ENCODE measurements around the gene LYZ.

DNA sequence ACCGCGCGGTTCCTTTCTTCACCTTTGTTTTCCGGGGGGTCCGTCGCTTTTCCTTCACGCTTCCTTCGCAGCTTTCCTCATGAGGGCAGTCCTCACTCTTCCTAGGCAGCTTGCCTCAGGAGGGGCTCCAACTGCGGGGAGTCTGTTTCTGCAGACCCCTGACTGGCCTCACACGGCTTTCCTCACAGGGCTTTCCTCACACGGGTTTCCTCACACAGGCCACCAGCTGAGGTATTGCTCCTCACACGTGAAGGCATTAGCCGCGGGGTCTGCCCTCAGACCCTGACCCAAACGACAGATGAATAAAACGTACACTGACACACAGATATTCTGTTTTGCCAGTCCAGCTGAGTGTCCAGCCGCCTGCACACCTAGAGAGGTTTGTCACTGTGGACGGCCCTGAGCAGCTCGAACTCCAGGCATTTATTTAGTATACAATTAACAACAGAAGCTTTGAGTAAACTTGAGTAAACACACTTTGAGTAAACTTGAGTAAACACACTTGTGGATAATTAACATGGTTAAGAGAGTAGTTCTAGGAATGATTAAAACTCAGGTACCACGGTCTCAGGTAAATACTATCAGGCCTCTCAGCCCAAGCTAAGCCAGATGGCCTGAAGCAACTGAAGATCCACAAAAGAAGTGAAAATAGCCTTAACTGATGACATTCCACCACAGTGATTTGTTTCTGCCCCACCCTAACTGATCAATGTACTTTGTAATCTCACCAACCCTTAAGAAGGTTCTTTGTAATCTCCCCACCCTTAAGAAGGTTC, 16.1 kb upstream of the LYZ start:
- no peak for TF ChIP-seq POLR2AphosphoS5 (IDR thresholded peaks at IDR 0.05)
- TF ChIP-seq, protein P1, sequence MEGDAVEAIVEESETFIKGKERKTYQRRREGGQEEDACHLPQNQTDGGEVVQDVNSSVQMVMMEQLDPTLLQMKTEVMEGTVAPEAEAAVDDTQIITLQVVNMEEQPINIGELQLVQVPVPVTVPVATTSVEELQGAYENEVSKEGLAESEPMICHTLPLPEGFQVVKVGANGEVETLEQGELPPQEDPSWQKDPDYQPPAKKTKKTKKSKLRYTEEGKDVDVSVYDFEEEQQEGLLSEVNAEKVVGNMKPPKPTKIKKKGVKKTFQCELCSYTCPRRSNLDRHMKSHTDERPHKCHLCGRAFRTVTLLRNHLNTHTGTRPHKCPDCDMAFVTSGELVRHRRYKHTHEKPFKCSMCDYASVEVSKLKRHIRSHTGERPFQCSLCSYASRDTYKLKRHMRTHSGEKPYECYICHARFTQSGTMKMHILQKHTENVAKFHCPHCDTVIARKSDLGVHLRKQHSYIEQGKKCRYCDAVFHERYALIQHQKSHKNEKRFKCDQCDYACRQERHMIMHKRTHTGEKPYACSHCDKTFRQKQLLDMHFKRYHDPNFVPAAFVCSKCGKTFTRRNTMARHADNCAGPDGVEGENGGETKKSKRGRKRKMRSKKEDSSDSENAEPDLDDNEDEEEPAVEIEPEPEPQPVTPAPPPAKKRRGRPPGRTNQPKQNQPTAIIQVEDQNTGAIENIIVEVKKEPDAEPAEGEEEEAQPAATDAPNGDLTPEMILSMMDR (IDR thresholded peaks at IDR 0.05), result no peak
